GM12801 (cell line): ENCODE data around the gene FSTL4.

Experiments used
- CTCF ChIP-seq: IDR thresholded peaks from one replicate; pipeline ENCODE4 v1.5.1; 2011; ENCODE audit warnings: control low read depth; ENCODE audit not compliant: insufficient read length; ENCODE audit errors: extremely low read depth

FSTL4 gene

GRCh38 chr5:133230823-133231578, 381.3 kb downstream of the FSTL4 start:
- no peak for TF ChIP-seq CTCF

DNA sequence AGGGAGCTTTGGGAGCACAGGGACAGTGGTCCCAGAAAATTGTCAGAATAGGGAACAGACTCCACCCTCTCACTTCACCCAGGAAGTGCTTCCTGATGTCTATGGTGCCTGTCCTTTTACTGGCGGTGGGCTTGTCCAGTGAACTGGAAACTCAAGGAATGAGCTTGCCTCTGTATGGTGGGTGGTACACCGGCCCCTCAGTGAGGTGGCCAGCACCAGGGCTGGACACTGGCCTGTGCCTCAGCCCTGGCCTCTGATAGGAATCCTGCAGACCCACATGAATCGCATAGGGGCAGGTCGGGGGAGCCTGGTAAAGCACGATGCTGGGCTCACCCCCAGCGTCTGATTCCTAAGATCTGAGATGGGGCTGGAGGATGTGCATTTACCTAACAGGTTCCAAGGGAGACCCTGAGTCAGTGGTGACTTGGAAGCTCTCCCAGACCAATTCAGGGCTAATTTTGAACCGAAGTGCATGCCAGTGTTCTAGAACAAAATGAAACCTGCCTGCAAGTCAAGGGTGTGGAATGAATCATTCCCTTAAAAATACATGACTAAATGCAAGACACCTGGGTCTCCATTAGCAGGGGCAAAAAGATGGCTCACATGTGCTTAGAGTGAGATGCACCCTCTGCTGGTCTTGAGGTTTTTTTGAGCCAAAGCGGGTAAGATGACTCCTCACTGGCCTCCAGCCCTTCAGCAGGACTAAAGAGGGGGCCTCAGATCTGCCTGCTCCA, 382.2 kb downstream of the FSTL4 start:
- TF ChIP-seq CTCF, result no peak

GRCh38 chr5:133228316-133228715, 384.0 kb downstream of the FSTL4 start:
- TF ChIP-seq CTCF, result no peak

GRCh38 chr5:133227897-133228296, 384.4 kb downstream of the FSTL4 start:
- TF ChIP-seq CTCF, result no peak

- TF ChIP-seq CTCF, result no peak
These were observed 385.3 kb downstream of the FSTL4 start for GRCh38 chr5:133227082-133227481.

- TF ChIP-seq CTCF, result no peak
These were observed 386.2 kb downstream of the FSTL4 start for GRCh38 chr5:133226186-133226585.

GRCh38 chr5:133225671-133226152, 386.6 kb downstream of the FSTL4 start:
- TF ChIP-seq CTCF, result no peak
